HG03045 (cell line): ENCODE measurements around the gene PIGQ.

Experiments used
- ATAC-seq: cut with Tn5 transposase; IDR thresholded peaks from one replicate; pipeline ENCODE4 v1.9.1; 2021; ENCODE audit warnings: mild to moderate bottlenecking, moderate library complexity; ENCODE audit not compliant: unreplicated experiment

PIGQ gene

GRCh38 chr16:625977-626765 lies 56.4 kb downstream of the PIGQ start:
- no peak for ATAC-seq

DNA sequence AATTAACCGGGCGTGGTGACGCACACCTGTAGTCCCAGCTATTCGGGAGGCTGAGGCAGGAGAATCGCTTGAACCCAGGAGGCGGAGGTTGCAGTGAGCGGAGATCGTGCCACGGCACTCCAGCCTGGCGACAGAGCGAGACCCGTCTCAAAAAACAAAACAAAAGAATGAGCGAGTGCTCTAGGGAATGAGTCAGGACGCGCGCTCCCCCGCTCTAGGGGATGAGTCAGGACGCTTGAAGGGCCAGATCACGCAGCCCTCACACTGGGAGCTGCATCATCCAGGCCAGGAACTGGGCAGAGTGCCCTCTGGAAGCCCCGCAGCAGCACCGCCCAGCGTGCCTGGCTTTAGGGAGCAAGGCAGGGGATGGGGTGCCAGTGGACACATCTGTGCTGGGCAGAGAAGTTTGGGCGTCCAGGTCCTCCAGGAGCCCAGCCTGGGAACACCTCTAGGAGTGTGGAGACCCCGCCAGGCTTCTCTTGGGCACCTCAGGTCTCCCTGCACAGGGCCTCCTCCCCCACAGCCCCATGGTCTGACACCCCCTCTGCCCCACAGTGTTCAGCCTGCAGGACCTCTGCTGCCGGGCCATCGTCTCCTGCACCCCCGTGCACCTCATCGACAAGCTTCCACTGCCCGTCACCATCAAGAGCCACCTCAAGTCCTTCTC lies 57.2 kb downstream of the PIGQ start:
- no peak for ATAC-seq

GRCh38 chr16:627454-628239 lies 57.9 kb downstream of the PIGQ start:
- no peak for ATAC-seq

GRCh38 chr16:628321-629061 lies 58.7 kb downstream of the PIGQ start:
- no peak for ATAC-seq

DNA sequence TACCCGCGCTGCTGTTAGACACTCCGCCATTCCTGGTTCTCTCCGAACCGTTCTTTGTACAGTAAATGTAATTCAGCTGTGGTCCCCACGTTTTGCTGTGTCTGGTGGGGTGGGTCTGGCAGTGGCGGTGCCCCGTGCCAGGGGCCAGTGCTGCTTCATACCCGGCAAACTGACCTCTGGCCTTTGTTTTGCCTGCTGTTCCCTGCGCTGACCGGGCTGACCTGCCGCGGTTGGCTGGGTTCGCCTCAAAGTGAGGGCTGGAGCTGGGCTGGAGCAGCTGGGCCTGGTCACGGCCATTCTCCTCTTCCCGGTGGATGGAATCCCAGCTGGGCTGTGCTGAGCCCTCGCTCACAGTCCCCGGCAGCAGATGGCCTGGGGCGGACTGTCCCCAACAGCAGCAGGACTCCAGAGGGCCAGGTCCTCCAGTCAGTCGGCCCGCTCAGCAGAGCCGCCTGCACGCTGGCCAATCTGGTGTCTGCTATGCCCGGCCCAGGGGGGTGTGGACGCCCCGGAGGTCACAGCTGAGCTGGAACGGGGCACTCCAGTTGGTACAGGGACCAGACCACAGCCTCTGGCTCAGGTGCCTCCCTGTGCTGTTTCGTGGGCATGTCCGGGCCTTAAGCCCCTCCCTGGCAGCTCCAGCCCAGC lies 59.5 kb downstream of the PIGQ start:
- no peak for ATAC-seq

GRCh38 chr16:629833-630248 lies 60.1 kb downstream of the PIGQ start:
- ATAC-seq: no peak

GRCh38 chr16:630249-630814 lies 60.6 kb downstream of the PIGQ start:
- no peak for ATAC-seq

GRCh38 chr16:630815-631405 lies 61.1 kb downstream of the PIGQ start, which contains the start of gene WFIKKN1:
Gene WFIKKN1 (plus strand): TSS chr16:630985. CDS start chr16:631254, 269 bp downstream.
- ATAC-seq: no peak

- ATAC-seq: no peak
These were observed 62.1 kb downstream of the PIGQ start for GRCh38 chr16:631808-632358.

DNA sequence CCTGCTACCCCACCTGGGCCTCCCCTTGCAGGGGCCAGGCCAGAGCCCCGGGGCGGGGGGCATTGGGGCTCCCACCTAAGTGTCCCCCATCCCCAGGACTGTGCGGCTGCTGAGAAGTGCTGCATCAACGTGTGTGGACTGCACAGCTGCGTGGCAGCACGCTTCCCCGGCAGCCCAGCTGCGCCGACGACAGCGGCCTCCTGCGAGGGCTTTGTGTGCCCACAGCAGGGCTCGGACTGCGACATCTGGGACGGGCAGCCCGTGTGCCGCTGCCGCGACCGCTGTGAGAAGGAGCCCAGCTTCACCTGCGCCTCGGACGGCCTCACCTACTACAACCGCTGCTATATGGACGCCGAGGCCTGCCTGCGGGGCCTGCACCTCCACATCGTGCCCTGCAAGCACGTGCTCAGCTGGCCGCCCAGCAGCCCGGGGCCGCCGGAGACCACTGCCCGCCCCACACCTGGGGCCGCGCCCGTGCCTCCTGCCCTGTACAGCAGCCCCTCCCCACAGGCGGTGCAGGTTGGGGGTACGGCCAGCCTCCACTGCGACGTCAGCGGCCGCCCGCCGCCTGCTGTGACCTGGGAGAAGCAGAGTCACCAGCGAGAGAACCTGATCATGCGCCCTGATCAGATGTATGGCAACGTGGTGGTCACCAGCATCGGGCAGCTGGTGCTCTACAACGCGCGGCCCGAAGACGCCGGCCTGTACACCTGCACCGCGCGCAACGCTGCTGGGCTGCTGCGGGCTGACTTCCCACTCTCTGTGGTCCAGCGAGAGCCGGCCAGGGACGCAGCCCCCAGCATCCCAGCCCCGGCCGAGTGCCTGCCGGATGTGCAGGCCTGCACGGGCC lies 62.9 kb downstream of the PIGQ start:
- ATAC-seq: no peak

GRCh38 chr16:633336-634050 lies 63.7 kb downstream of the PIGQ start:
- ATAC-seq: no peak
